GM19239 (cell line): Measurements from ENCODE around the gene NDUFV3.
"Not testable (repeated sequence)": the region's sequence is repeated elsewhere in the genome, so short reads cannot be mapped to it uniquely, and the experiment has no call there.

ENCODE experiments used
- DNase-seq: peaks from one replicate; pipeline ENCODE4 v3.0.0; 2011; ENCODE audit warnings: low spot score; ENCODE audit not compliant: insufficient read length
- FAIRE-seq: peaks from 2 replicates; lab custom pipeline; 2011; peaks lifted over from hg19 to GRCh38; lab: Jason Lieb, UNC

The NDUFV3 gene

DNA sequence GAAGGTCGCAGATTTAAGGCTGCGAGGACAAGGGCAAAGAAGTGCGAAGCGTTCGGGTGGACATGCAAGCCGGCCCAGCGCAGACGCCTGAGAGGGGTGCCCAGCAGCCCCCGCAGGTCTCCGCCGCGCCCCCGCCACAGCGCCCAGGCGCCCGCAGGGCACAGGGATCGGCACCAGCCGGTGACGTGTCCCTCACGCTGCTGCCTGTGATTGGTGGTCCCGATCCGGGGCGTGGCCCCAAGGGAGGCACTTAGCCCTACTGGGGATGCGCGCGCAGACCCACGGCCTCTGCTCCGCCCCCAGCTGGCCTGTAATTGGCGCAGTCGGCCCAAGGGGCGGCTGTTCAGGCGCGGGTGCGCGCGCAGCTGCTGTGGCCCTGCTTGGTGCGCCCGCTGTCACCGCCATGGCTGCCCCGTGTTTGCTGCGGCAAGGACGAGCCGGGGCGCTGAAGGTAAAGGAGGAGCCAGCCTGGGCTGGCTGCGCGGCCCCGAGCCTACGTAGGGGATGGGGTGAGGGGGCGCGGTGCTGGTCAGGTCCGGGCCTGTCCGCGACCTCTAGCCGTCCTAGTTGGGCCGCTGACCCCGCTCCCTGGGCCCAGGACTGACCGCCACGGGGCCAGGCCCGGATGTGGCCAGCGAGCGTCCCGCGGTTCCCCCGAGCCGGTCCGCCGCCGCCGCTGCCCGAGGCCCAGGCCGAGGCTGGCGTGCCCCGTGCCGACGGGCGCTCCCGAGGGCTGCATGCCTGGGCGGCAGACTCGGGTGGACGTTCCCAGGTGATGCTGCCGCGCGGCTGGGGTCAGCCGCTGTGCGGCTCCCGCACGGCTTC lies at the start of gene NDUFV3:
NDUFV3 (plus strand) TSS at position 379 of the 825 bp plus-strand sequence; CDS start at position 404, 25 bp downstream.
- FAIRE-seq (peak; percentile 98), DNase-seq (peak; percentile 90)

DNA sequence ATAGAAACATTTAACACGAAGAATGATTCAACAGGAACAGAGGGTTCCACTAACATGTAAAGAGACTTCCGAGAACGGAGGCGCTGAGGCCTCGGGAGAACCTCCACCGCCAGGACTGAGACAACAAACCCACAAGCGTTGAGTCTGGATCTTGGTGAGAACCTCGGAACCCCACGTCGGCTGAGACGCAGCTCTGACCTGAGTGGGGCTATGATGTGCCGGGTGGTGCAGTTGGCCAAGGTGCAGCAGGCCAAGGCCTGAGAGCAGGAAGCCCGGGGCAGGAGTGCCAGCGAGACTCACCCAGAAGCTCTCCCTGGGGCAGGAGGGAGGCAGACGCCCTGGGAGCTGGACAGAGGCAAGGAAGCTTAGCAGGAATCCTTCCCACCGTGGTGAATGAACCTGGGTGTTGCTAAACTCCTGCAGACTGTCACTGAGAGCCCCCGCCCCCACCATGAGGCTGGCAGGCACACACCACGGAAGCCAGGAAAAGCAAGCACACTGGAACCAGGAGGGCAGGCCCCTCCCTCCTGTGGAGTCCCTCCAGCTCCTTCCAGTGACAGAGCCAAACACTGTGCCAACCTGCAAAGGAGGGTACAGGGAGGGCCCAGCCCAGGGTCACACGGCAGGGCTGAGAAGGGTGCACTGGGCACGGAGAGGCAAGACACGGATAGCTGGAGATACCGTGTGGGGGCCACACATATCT lies 48.5 kb upstream of the NDUFV3 start:
- FAIRE-seq = no peak
- DNase-seq = no peak

DNA sequence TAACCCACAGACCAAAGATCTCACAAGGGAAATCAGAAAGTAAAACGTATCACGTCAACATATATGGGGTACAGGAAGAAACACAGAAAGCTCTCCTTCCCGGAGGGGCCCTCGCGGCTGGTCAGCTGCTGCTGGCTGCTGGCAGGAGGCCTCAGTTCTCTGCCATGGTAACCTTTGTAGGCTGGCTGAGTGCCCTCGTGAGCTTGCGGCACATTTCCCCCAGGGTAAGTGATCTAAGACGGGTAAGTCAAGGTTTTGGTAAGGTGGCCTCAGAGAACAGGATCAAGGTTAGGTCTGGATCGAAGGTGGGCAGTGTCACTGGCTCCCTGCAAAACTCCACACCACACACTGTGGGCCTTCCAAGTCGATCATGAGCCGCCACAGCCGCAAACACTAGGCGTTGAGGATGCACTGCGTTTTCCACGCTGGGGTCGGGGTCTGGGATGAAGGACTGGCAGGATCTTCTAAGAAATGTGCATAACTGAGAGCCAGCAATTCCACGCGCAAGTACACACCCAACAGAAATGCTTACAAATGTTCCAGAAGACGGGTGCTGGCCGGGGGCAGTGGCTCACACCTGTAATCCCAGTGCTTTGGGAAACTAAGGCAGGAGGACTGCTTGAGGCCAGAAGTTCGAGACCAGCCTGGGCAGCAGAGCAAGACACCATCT lies 47.7 kb upstream of the NDUFV3 start:
- DNase-seq = no peak

DNA sequence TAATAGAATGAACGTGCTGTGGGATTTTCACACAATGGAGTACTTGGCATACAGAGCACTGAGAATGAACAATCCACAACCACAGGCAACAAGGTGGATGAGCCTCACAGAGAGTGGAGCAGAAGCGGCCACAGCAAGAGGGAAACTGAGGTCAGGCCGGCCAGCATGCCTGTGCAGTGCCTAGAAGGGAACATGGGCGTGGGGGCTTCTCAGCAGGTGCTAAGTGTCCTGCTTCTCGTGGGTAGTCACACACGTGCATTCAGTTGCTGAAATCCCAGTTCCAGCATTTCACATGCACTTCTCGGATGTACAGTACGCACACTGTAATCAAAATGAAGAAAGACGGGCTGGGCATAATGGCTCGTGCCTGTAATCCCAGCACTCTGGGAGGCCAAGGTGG lies 46.9 kb upstream of the NDUFV3 start:
- DNase-seq = no peak
- FAIRE-seq = no peak

More for the DNA sequence above, 47.7 kb upstream of the NDUFV3 start:
- no peak for FAIRE-seq

DNA sequence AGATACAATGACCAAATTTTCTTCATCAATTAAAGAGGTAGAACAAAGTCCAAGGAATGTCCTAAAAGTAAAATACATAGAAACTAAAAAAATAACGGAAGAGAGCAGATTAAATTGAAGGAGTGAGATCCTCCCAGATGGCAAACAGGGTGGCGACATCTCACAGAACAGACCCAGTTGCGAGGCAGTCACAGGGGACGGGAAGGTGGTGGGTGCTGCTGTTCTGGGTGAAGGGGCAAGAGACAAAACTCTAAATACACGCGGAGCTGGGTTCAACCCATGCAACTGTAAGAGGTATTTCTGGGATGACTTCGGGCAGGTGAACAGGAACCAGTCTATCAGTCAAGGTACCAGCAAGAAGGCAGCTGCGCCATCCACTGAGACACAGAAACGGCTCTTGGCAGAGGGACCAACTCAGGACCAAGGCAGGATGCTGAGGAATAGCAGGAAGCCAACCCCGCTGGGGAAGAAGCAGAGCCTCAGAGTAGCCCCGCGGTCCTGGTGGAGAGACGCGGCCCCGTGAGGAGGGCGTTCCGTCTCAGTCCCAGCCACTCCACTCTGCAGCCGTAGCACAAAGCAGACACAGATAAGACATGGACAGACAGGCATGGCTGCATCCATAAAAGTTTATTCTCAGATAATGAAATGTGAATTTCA lies 45.9 kb upstream of the NDUFV3 start:
- DNase-seq (no peak), FAIRE-seq (no peak)

DNA sequence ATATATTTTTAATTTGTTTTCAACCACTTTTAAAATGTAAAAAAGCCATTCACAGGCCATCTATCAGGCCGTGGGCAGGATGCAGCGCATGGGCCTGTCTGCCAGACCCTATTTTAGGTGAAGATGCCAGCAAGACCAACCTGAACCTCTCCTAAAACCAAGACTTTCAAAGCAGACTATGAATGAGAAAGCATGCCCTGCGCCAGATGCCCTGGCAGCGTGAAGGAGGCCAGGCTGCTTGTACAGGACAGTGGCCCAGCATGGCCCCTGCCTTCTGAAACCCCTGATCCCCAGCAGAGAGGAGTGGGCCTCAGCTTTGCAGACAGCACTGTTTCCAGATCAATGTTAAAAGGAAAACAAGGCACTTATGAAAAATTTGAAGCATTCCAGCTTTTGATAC lies 45.4 kb upstream of the NDUFV3 start:
- DNase-seq (no peak), FAIRE-seq (no peak)

DNA sequence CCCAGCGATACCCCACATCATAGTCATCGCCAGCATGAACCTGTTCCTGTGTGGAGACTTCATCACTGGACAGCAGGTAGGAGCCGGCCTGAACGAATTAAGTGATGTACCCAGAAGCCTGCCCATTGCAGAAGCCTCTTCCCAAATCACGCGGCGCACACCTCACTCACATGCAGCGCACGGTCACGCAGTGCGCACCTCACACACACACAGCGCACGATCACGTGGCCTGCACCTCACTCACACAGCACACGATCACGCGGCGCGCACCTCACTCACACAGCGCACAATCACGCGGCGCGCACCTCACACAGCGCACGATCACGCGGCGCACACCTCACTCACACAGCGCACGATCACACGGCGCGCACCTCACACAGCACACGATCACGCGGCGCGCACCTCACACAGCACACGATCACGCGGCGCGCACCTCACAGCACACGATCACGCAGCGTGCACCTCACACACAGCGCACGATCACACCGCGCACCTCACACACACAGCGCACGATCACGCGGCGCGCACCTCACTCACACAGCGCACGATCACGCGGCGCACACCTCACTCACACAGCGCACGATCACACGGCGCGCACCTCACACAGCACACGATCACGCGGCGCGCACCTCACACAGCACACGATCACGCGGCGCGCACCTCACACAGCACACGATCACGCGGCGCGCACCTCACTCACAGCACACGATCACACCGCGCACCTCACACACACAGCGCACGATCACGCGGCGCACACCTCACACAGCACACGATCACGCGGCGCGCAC lies 44.8 kb upstream of the NDUFV3 start:
- DNase-seq, FAIRE-seq: not testable (repeated sequence)

DNA sequence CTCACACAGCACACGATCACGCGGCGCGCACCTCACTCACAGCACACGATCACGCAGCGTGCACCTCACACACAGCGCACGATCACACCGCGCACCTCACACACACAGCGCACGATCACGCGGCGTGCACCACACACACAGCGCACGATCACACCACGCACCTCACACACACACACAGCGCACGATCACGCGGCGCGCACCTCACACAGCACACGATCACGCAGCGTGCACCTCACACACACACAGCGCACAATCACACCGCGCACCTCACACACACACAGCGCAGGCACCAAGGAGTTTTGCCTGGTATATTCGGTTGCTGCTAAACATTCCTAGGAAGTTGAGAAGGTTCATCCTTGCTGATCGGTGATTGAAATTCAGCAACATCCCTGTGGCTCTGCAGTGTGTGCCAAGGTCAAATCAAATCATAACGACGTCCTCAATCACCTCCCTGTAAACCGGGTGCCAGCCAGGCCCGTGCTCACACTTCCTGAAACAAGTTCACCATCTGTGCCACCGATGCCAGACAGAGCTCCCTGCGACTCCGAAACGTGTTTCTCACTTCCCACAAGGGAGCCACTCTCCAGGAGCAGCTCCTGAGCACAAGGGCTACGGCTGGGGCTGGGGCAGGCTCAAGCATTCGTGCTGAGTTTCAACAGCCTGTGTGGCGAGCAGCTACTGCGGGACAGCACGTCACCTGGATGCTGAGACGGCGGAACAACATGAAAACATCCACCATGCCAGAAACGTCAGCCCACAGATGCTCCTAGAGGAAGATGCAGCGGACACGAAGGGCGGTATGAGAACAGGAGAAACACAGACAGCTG lies 44.0 kb upstream of the NDUFV3 start:
- no peak for DNase-seq
- no peak for FAIRE-seq

DNA sequence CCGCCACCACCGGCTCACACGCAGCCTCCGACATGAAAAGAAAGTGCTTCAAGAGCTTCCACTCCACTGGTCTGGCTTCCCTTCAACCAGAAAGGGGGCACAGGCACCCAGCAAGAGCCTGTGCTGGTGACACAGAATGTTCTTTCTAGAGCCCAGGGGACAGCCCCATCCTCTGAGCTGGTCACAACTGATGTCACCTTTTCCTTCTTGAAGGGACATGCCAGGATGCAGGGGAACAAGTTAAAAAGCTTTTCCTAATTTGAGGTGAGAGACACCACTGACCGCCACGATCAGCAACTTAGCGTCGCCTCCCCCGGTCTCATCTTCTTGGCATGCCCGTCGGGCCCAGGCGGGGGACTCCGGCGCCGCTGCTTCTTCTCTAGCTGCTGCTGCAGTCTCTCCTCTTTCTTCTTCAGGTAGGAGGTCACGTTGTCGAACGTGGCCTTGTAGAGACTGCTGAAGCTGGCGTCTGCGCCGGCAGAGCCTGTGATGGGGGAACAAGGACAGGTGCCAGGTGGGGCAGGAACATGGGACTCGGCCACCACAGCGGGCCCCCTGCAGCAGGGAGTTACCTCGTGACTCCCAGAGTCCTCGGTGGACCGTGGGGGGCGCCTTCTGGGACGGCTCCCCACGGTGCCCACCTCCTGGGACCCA lies 43.2 kb upstream of the NDUFV3 start:
- FAIRE-seq = no peak
- no peak for DNase-seq

DNA sequence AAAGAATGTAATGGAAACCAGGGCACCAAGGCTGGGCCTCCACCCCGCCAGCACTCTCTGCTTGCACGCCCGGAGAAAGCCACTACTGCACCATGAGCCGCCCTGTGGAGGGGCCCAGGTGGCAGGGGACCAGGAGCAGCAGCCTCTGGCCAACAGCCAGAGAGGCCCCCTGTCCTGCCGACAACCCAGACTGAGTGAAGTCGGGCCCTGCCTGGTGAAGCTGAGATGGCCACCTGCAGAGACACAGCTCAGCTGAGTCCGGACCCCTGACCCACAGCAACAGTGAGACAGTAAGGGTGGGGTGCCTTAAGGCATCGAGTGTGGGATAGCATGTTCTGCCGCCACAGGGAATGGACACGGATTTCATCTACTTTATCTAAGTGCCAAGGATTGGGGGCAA lies 42.6 kb upstream of the NDUFV3 start:
- FAIRE-seq = no peak

DNA sequence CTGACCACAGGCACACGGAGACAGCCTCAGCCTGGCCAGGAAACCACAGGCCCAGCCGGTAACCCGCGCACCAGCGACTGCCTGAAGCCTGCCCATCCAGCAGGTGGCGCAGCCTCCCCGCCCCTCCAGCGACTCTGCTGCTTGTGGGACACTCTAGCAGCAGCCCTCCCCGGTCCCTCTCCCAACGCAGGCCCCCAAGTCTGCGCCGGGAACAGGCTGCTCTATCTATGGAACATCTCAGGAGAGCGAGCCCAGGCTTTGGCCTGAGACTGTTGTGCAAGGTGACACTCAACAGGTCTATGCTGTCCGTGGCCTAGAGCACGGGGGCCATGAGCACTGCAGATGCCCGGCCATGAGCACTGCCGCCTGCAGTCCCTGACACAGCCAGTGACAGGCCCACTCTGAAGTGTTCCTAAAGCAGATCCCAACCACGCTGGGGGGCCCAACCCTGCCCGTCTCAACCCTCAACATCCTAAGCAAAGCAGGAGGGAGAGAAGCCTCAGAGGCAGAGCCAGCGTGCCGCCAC lies 42.2 kb upstream of the NDUFV3 start:
- DNase-seq (peak; percentile 50), FAIRE-seq (no peak)

More for the DNA sequence above, 42.6 kb upstream of the NDUFV3 start:
- DNase-seq = no peak

DNA sequence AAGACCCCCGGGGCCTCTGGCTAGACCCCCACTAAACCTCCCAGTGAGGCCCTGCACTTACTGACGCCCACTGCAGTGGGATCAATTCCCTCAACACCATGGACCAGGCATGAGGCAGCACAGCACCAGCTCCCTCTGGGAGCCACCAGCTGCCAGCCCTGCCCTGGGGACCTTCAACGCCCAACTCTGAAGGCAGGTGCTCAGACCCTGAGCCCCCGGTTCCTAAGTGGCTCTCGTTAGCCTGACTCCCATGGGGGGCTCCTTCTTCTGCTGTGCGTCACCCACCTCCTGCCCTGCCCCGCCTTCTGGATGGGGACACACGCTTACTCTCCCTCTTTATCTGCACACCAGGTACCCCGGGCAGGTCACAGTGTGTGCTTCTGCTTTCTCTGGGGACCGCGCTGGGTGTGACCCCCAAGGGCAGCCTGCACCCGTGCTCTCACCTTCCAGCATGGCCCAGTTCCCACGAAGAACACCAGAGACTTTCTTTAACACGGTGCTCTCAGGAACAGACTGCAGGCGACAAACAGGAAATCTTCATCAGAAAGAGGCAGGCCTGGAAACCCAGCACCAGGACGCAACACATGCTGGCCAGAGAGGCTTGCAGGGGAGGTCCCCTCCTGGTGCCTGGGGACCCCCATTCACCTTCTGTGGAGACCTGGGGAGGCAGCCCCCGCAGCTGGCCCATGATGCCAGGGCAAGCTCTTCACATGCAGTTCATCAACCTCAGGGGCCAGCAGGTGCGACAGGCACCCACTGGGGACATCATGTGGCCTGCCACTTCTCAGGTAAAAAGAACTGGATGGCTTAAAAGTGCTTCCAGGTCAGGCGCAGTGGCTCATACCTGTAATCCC lies 41.1 kb upstream of the NDUFV3 start:
- DNase-seq = no peak
- no peak for FAIRE-seq

DNA sequence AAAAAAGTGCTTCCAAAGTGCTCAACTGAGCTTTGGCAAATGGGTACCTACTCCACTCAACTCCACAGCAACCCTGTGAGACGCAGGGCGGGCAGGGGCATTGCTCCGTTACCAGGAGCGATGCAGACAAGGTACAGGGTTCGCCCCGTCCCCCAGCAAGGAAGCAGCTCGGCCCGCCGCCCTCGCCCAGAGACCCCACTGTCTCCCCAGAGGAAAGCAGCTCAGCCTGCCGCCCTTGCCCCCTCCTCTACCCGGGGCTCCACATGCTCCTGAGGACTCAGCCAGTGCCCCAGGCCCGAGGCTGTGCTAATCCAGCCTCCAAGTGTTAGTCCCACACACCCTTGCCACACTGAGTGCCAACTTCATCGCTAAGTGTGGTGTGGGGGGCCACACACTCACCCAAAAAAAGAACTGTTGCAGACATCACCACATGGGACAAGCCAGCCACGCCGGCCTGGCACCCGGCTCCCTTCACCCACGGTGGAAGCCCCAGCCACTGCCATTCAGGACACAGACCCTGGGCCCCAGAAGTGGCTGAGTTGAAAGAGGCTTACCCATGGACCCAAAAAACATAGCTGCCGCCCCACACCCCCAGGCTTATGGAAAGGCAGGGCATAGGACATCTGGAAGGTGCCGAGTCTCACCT lies 40.1 kb upstream of the NDUFV3 start:
- FAIRE-seq (no peak), DNase-seq (no peak)

DNA sequence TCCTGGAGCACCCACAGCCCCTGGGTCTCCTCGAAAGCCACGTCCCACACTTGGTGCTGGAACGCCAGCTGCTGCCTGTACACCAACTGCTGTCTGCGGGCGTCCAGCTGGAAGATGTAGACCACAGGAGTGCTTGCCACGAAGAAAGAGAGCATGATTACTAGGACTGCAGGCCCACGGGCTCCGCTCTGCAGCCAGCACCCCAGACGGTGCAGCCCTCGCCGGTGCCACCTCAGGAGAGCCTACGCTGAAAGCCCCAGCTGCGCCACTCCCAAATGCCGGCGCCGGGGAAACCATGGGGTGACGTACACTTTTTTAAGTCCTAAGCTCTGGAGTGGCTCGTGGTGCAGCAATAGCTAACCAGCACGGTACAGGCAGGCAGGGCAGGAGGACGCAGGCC lies 39.5 kb upstream of the NDUFV3 start:
- no peak for FAIRE-seq

DNA sequence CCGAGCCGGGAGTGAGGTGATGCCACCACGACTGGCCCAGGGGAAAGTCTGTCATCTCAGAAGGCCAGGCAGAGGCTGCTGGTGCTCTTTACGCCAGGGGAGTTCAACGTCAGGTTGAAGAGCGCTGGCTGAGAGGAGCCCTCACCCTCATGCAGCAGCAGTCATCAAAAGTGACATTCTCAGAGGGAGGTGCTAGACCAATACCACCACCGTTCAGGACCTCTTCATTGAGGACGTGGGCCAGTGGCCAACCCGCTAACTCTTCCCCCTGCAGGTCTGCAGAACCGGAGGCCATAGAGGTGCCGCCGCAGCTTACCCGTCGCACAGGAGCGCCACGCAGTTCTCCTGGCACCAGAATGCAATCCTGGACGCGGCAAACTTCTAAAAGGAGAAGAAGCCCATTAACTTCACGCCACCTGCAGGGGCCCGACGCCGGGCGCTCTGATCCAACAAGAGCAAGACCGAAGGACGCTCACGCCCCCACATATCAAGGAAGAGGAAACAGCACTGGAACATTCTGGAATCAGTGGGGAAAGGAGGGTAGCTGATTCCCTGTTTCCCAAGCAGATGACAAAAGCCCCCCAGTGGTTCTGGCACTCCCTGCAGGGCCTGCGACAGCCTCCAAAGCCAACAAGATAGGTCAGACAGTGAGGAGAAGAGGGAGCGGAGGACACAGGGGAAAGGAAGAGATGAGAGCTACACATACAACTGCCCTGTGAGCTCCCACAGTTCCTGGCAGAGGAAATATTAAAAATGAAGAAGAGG lies 38.7 kb upstream of the NDUFV3 start:
- DNase-seq (no peak), FAIRE-seq (no peak)

More for the DNA sequence above, 39.5 kb upstream of the NDUFV3 start:
- DNase-seq = no peak
